Measurements from ENCODE around the gene PDCD4. TPM values are rescaled to one million over a fixed set of nuclear protein-coding genes. Genes with fewer than 3 reads are reported as not detected.

Gene PDCD4
- total and polyA plus RNA-seq, 2 of the 8 experiments (the other 6 are each of a cell fraction or from before 2014, with no cell fraction given): 3.3 to 26.8 TPM

DNA sequence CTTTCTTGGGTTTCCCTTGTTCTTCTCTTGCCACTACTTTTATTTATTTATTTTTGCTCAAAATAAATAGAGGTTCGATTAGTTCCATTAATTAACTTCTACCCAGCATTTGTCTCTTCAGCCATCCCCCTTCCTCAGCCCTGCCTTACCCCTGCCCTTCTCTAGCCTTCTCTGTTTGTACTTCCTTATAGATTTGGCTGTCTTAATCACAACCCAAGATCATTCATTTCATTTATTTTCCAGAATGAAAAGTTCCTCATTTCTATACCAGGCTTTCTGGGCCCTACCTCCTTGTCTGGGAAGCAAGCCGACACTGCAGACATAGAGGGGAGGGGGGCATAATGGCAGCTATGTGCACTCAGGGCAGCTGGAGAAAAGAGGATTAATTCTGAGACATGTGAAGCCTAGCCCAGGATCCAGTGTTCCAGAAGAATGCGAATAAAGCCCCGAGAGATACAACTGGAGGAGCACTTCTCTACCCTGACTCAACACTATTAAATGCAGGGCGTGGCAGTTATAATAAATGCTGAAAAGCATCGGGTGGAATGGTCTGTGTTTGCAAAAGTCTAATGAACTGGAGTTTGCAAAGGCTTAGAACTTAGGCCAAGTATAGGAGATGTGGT, 6.4 kb upstream of the PDCD4 start:
- no peak for FAIRE-seq
- no peak overlapping the region for H3K4me2 ChIP-seq (ENCODE audit: insufficient read depth in 1 of 2, low read depth in 2 of 2, low read length in 2 of 2)

More for the DNA sequence above, 6.4 kb upstream of the PDCD4 start:
- Histone ChIP-seq H3K4me1 (replicated peaks in 1 of 4; ENCODE audit: control insufficient read depth in 3 of 4, insufficient read depth in 4 of 4, low read length in 3 of 4) (peaks cover 0 to 4% (median 0%) of the 10 kb centered on the region in 4 experiments; a peak in 2 of 7 replicates), H3K23me2 (ENCODE audit: low read depth, low read length) (no peaks in the 10 kb centered on the region), H2BK5ac (ENCODE audit: low read depth, low read length) (no peak overlapping the region), H3K4ac (replicated peaks; ENCODE audit: insufficient read length, low read depth, low read length) (no peak overlapping the region), H2AK5ac (ENCODE audit: low read depth, low read length) (no peak overlapping the region), H3K9ac (replicated peaks in 1 of 4; ENCODE audit: extremely low read depth in 1 of 4, low read depth in 3 of 4, low read length in 3 of 4) (no peak overlapping the region), H3K27ac (ENCODE audit: low read depth, low read length) (no peak overlapping the region), H4K8ac (ENCODE audit: extremely low read depth, insufficient read depth, low read length) (no peak overlapping the region), H3K18ac (ENCODE audit: extremely low read depth, low read length) (no peak overlapping the region), H3K27me3 (replicated peaks in 1 of 4; ENCODE audit: control insufficient read depth in 3 of 4, extremely low read depth in 1 of 4, insufficient read depth in 3 of 4, low read length in 3 of 4) (no peaks in the 10 kb centered on the region), H3K56ac (replicated peaks; ENCODE audit: insufficient read length, low read depth, low read length) (no peak overlapping the region), H4K5ac (ENCODE audit: insufficient read length, low read depth, low read length) (no peak overlapping the region), H4K20me1 (replicated peaks in 1 of 2; ENCODE audit: control insufficient read depth in 1 of 2, insufficient read depth in 2 of 2, low read length in 2 of 2) (no peaks in the 10 kb centered on the region), H2BK12ac (ENCODE audit: low read depth, low read length) (no peak overlapping the region), H3K23ac (ENCODE audit: insufficient read length) (no peak overlapping the region), H3K79me1 (ENCODE audit: low read depth, low read length) (no peaks in the 10 kb centered on the region), H3K14ac (ENCODE audit: insufficient read length) (no peak overlapping the region), H2BK15ac (ENCODE audit: low read length) (no peak overlapping the region), H3K79me2 (ENCODE audit: control insufficient read depth in 1 of 2, insufficient read depth in 2 of 2, low read length in 2 of 2) (no peaks in the 10 kb centered on the region), H2BK120ac (replicated peaks; ENCODE audit: low read depth, low read length) (no peak overlapping the region), H2BK20ac (ENCODE audit: low read length) (no peak overlapping the region), H3K4me3 (ENCODE audit: extremely low read depth in 1 of 4, insufficient read depth in 2 of 4, low read depth in 3 of 4, low read length in 4 of 4) (no peak overlapping the region), H2AFZ (ENCODE audit: low read length) (no peak overlapping the region), H4K91ac (replicated peaks; ENCODE audit: insufficient read length, low read length) (no peak overlapping the region), H3K36me3 (ENCODE audit: control insufficient read depth in 2 of 4, insufficient read depth in 4 of 4, low read length in 3 of 4) (no peaks in the 10 kb centered on the region; a peak in 1 of 8 replicates), H3K9me3 (ENCODE audit: insufficient read depth in 2 of 2, low read depth in 1 of 2, low read length in 1 of 2) (no peaks in the 10 kb centered on the region)
- DNase-seq (ENCODE audit: low read depth in 1 of 2, low spot score in 2 of 2): no peak
- ChIA-PET CTCF (ENCODE audit: partially characterized antibody) (interaction anchor here (0.9 to 2.7 kb wide), 3 partner anchors 15 to 119 kb away, joined by 3 to 10 read pairs (median 5); no protein-coding TSS in a partner anchor), POLR2A (ENCODE audit: partially characterized antibody) (no interaction called here)
- 85% methylated on average over 6 of the region's 6 CpGs; no CpG with 5 or more reads in 1 of the 2 experiments for WGBS, 2 experiments (ENCODE audit: extremely low coverage in 1 of 2, insufficient coverage in 1 of 2, insufficient read length in 1 of 2, insufficient replicate concordance in 2 of 2, low coverage in 1 of 2, low lambda C conversion rate in 2 of 2, missing lambda C conversion rate in 1 of 2)
- TF ChIP-seq NANOG (IDR thresholded peaks at IDR 0.05; ENCODE audit: insufficient read depth, low read depth, low read length, poor library complexity, severe bottlenecking): no peak
- TF ChIP-seq, protein P1, sequence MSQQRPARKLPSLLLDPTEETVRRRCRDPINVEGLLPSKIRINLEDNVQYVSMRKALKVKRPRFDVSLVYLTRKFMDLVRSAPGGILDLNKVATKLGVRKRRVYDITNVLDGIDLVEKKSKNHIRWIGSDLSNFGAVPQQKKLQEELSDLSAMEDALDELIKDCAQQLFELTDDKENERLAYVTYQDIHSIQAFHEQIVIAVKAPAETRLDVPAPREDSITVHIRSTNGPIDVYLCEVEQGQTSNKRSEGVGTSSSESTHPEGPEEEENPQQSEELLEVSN (IDR thresholded peaks at IDR 0.05): no peak
- no peak for TF ChIP-seq SIRT6 (IDR thresholded peaks at IDR 0.05; ENCODE audit: low read length)
- TF ChIP-seq RAD21 (IDR thresholded peaks at IDR 0.05 in 1 of 2, conservative IDR thresholded peaks at IDR 0.05 in 1 of 2; ENCODE audit: low read depth in 2 of 2, low read length in 2 of 2): no peak
- TF ChIP-seq USF2 (IDR thresholded peaks at IDR 0.05; ENCODE audit: low read length): no peak
- TF ChIP-seq ATF2 (IDR thresholded peaks at IDR 0.05; ENCODE audit: low read length): no peak
- no peak for TF ChIP-seq RBBP5 (IDR thresholded peaks at IDR 0.05; ENCODE audit: borderline replicate concordance, low read depth, low read length)
